GM12878 (cell line): ENCODE data around the gene LARGE1. TPM values are rescaled to one million over a fixed set of nuclear protein-coding genes. Genes with fewer than 3 reads are reported as not detected.

Experiments
- ATAC-seq: fragments of 200-7000 bp; cut with Tn5 transposase; 3 replicates; pipeline ENCODE4 v1.9.1; 2020; ENCODE audit warnings: mild to moderate bottlenecking, moderate library complexity
- BruUV-seq: library from RNA; stranded (reverse); fragments of 400-500 nt; replicated peaks from 2 replicates; lab custom pipeline; 2021; lab: Mats Ljungman, UMichigan
- CTCF ChIA-PET: fragments of 300-600 bp; sonication (Branson Sonifier 250); formaldehyde crosslinking; extraction: SDS; loops from one replicate; lab custom pipeline; 2021; ENCODE audit warnings: inconsistent platforms; lab: Yijun Ruan, JAX
- POLR2A ChIA-PET: fragments of 350-600 bp; formaldehyde crosslinking; extraction: SDS; loops from one replicate; lab custom pipeline; 2021; ENCODE audit warnings: inconsistent platforms; lab: Charles Lee
- RAD21 ChIA-PET: fragments of 300-600 bp; sonication (Branson Sonifier 250); formaldehyde crosslinking; loops from one replicate; lab custom pipeline; 2023; ENCODE audit warnings: antibody characterized with exemption; ENCODE audit not compliant: unreplicated experiment; lab: Charles Lee
- SMC1A ChIA-PET: fragments of 300-600 bp; sonication (Branson Sonifier 250); formaldehyde crosslinking; loops from one replicate; lab custom pipeline; 2023; ENCODE audit not compliant: unreplicated experiment, uncharacterized antibody; lab: Charles Lee
- DNase-seq: peaks from one replicate; pipeline ENCODE4 v3.0.0-alpha.2; 2011; ENCODE audit warnings: low read depth, low spot score
- FAIRE-seq: peaks from 3 replicates; lab custom pipeline; 2011; peaks lifted over from hg19 to GRCh38; lab: Jason Lieb, UNC
- H2AFZ ChIP-seq: 2 replicates; pipeline ENCODE4 v1.6.0; 2011; ENCODE audit warnings: low read depth, low read length, control low read depth; ENCODE audit not compliant: control insufficient read depth
- H3K27ac ChIP-seq: 2 replicates; pipeline ENCODE4 v1.5.1; 2011; ENCODE audit warnings: control low read depth; ENCODE audit not compliant: control insufficient read depth, insufficient read depth
- H3K27me3 ChIP-seq, 2 experiments: replicated peaks in 1 of 2; 2 replicates each; pipeline versions ENCODE4 v1.6.0 to v1.6.1; 2011; ENCODE audit warnings: low read length in 1 of 2; ENCODE audit not compliant: control insufficient read depth in 2 of 2, insufficient read depth in 2 of 2
- H3K36me3 ChIP-seq, 2 experiments: 2 replicates each; pipeline ENCODE4 v1.5.1; 2011; ENCODE audit warnings: low read length in 1 of 2; ENCODE audit not compliant: control insufficient read depth in 2 of 2, insufficient read depth in 2 of 2
- H3K4me1 ChIP-seq: 2 replicates; pipeline ENCODE4 v1.6.1; 2011; ENCODE audit warnings: mild to moderate bottlenecking, low read length, moderate library complexity, mixed read lengths; ENCODE audit not compliant: control insufficient read depth, insufficient read depth
- H3K4me2 ChIP-seq: 2 replicates; pipeline ENCODE4 v1.6.0; 2011; ENCODE audit warnings: control low read depth; ENCODE audit not compliant: control insufficient read depth, insufficient read depth
- H3K4me3 ChIP-seq: fragments of 200-600 bp; sonication (generic); 2 replicates; pipeline ENCODE4 v1.5.1; 2016
- H3K79me2 ChIP-seq: 2 replicates; pipeline ENCODE4 v1.6.0; 2011; ENCODE audit warnings: low read length; ENCODE audit not compliant: control insufficient read depth, insufficient read depth
- H3K9ac ChIP-seq: 2 replicates; pipeline ENCODE4 v1.8.0; 2011; ENCODE audit warnings: low read length, control low read depth, mixed read lengths; ENCODE audit not compliant: control insufficient read depth, insufficient read depth
- H3K9me3 ChIP-seq: replicated peaks from 3 replicates; pipeline ENCODE4 v1.5.1; 2011; ENCODE audit warnings: mild to moderate bottlenecking, low read length; ENCODE audit not compliant: control insufficient read depth, insufficient read depth
- H4K20me1 ChIP-seq: 2 replicates; pipeline ENCODE4 v1.6.0; 2011; ENCODE audit not compliant: control insufficient read depth, insufficient read depth
- JUND ChIP-seq: IDR thresholded peaks from 2 replicates; pipeline ENCODE4 v1.6.1; 2012; ENCODE audit warnings: low read depth, mild to moderate bottlenecking, low read length, improper control_type of control experiment, moderate library complexity
- YBX1 ChIP-seq: fragments of 450-650 bp; IDR thresholded peaks from 2 replicates; pipeline ENCODE4 v1.6.1; 2016; ENCODE audit warnings: antibody characterized with exemption
- WGBS: methylation state at CpG from one replicate; pipeline ENCODE4 v1.1.6; 2016; ENCODE audit warnings: low lambda C conversion rate; ENCODE audit not compliant: insufficient replicate concordance, insufficient coverage; ENCODE audit errors: missing lambda C conversion rate; 5-methylcytosine and 5-hydroxymethylcytosine counted together
- in situ Hi-C: fragments of 300-500 bp; cut with MboI; formaldehyde crosslinking; loops from 9 replicates; pipeline ENCODE4 v1.14.3; 2018; ENCODE audit warnings: mixed read lengths
- intact Hi-C: fragments of 100-400 bp; cut with micrococcal nuclease; formaldehyde crosslinking; loops from one replicate; pipeline ENCODE4 v1.14.2; 2022; ENCODE audit not compliant: unreplicated experiment
- polyA plus RNA-seq, 11 experiments: library from polyadenylated mRNA; depleted of rRNA in 4 of 11; unstranded in 6 of 11; stranded (reverse) in 5 of 11; fragments of >200 nt; fragmentation: Nextera tagmentation in 4 of 11; fragmentation: Illumina TruSeq in 1 of 11; extraction: Ambion mirVana in 4 of 11; extraction: Trizol in 1 of 11; gene quantifications; 1 replicate in 1 of 11; 2 replicates in 10 of 11; pipeline versions ENCODE4 v1.2.1 to v1.2.3, GENCODE V29; 2011 to 2016; ENCODE audit warnings: inconsistent platforms in 2 of 11, missing spikeins in 2 of 11, low read depth in 1 of 11
- total RNA-seq, 4 experiments: library from RNA; depleted of rRNA in 3 of 4; stranded (reverse); fragments of >200 nt in 3 of 4; fragmentation: Illumina TruSeq in 1 of 4; extraction: Trizol in 1 of 4; gene quantifications; 2 replicates each; pipeline versions ENCODE4 v1.2.1 to v1.2.3, GENCODE V29; 2013 to 2021
- TF ChIP-seq, protein P1 (sequence below): fragments of 450-650 bp; IDR thresholded peaks from 2 replicates; pipeline ENCODE4 v1.6.1; 2016; ENCODE audit warnings: mild to moderate bottlenecking, moderate library complexity, borderline replicate concordance
- TF ChIP-seq, protein P2 (sequence below): fragments of 450-650 bp; IDR thresholded peaks from 2 replicates; pipeline ENCODE4 v1.6.1; 2017; ENCODE audit warnings: mild to moderate bottlenecking, moderate library complexity
- TF ChIP-seq, protein P3 (sequence below): fragments of 450-650 bp; IDR thresholded peaks from 2 replicates; pipeline ENCODE4 v1.6.1; 2018; ENCODE audit warnings: mild to moderate bottlenecking, low read depth, moderate library complexity; ENCODE audit not compliant: partially characterized antibody
- TF ChIP-seq, protein P4 (sequence below): IDR thresholded peaks from 2 replicates; pipeline ENCODE4 v1.6.1; 2011; ENCODE audit warnings: borderline replicate concordance, low read depth, mild to moderate bottlenecking, moderate library complexity, low read length; ENCODE audit not compliant: insufficient read depth, poor library complexity, severe bottlenecking
- TF ChIP-seq, protein P5 (sequence below): fragments of 450-650 bp; IDR thresholded peaks from 2 replicates; pipeline ENCODE4 v1.6.1; 2017; ENCODE audit warnings: borderline replicate concordance

LARGE1 gene
- total and polyA plus RNA-seq, 10 of the 15 experiments (the other 5 are each of a cell fraction or from before 2014, with no cell fraction given) = 3.2 to 41.4 (median 17.3) TPM

DNA sequence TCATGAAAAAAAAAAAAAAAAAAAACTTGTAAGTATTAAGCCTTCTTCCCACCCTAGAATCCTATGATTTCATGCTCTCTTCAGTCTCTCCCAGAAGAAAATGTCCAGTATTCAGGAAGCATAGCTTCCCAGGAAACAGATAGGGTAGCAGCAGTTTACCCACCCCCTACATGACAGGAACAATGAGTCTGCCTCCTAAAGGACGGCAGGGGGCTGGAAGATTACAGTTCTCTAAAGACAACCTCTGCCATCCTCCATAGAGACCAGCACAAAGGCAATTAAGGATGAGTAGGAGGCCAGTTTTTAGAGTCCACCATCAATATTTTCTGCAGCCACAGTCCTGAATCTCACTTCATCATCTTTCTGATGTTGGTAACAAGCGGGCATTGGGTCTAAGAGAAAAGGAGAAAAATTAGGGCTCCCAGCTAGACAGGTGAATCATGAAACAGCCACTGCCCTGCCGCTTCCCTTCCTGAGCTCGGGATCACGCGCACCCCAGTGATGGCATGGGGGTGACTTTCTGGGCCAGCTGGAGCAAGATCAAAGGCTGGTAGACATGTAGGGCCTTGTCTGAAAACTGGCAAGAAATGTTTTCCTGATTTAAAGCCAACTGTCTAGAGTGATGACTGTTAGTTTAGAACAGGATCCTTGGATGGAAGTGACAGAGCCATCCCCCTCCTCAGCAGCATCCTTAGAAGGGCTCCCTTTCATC, 322.8 kb downstream of the LARGE1 start:
- in situ Hi-C loops = no loop called here
- no peak for FAIRE-seq
- TF ChIP-seq, protein P1, sequence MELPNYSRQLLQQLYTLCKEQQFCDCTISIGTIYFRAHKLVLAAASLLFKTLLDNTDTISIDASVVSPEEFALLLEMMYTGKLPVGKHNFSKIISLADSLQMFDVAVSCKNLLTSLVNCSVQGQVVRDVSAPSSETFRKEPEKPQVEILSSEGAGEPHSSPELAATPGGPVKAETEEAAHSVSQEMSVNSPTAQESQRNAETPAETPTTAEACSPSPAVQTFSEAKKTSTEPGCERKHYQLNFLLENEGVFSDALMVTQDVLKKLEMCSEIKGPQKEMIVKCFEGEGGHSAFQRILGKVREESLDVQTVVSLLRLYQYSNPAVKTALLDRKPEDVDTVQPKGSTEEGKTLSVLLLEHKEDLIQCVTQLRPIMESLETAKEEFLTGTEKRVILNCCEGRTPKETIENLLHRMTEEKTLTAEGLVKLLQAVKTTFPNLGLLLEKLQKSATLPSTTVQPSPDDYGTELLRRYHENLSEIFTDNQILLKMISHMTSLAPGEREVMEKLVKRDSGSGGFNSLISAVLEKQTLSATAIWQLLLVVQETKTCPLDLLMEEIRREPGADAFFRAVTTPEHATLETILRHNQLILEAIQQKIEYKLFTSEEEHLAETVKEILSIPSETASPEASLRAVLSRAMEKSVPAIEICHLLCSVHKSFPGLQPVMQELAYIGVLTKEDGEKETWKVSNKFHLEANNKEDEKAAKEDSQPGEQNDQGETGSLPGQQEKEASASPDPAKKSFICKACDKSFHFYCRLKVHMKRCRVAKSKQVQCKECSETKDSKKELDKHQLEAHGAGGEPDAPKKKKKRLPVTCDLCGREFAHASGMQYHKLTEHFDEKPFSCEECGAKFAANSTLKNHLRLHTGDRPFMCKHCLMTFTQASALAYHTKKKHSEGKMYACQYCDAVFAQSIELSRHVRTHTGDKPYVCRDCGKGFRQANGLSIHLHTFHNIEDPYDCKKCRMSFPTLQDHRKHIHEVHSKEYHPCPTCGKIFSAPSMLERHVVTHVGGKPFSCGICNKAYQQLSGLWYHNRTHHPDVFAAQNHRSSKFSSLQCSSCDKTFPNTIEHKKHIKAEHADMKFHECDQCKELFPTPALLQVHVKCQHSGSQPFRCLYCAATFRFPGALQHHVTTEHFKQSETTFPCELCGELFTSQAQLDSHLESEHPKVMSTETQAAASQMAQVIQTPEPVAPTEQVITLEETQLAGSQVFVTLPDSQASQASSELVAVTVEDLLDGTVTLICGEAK = no peak
- TF ChIP-seq, protein P2, sequence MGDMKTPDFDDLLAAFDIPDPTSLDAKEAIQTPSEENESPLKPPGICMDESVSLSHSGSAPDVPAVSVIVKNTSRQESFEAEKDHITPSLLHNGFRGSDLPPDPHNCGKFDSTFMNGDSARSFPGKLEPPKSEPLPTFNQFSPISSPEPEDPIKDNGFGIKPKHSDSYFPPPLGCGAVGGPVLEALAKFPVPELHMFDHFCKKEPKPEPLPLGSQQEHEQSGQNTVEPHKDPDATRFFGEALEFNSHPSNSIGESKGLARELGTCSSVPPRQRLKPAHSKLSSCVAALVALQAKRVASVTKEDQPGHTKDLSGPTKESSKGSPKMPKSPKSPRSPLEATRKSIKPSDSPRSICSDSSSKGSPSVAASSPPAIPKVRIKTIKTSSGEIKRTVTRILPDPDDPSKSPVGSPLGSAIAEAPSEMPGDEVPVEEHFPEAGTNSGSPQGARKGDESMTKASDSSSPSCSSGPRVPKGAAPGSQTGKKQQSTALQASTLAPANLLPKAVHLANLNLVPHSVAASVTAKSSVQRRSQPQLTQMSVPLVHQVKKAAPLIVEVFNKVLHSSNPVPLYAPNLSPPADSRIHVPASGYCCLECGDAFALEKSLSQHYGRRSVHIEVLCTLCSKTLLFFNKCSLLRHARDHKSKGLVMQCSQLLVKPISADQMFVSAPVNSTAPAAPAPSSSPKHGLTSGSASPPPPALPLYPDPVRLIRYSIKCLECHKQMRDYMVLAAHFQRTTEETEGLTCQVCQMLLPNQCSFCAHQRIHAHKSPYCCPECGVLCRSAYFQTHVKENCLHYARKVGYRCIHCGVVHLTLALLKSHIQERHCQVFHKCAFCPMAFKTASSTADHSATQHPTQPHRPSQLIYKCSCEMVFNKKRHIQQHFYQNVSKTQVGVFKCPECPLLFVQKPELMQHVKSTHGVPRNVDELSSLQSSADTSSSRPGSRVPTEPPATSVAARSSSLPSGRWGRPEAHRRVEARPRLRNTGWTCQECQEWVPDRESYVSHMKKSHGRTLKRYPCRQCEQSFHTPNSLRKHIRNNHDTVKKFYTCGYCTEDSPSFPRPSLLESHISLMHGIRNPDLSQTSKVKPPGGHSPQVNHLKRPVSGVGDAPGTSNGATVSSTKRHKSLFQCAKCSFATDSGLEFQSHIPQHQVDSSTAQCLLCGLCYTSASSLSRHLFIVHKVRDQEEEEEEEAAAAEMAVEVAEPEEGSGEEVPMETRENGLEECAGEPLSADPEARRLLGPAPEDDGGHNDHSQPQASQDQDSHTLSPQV = no peak
- TF ChIP-seq, protein P3, sequence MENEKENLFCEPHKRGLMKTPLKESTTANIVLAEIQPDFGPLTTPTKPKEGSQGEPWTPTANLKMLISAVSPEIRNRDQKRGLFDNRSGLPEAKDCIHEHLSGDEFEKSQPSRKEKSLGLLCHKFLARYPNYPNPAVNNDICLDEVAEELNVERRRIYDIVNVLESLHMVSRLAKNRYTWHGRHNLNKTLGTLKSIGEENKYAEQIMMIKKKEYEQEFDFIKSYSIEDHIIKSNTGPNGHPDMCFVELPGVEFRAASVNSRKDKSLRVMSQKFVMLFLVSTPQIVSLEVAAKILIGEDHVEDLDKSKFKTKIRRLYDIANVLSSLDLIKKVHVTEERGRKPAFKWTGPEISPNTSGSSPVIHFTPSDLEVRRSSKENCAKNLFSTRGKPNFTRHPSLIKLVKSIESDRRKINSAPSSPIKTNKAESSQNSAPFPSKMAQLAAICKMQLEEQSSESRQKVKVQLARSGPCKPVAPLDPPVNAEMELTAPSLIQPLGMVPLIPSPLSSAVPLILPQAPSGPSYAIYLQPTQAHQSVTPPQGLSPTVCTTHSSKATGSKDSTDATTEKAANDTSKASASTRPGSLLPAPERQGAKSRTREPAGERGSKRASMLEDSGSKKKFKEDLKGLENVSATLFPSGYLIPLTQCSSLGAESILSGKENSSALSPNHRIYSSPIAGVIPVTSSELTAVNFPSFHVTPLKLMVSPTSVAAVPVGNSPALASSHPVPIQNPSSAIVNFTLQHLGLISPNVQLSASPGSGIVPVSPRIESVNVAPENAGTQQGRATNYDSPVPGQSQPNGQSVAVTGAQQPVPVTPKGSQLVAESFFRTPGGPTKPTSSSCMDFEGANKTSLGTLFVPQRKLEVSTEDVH = no peak
- TF ChIP-seq YBX1 (no peak), JUND (no peak)
- TF ChIP-seq, protein P4, sequence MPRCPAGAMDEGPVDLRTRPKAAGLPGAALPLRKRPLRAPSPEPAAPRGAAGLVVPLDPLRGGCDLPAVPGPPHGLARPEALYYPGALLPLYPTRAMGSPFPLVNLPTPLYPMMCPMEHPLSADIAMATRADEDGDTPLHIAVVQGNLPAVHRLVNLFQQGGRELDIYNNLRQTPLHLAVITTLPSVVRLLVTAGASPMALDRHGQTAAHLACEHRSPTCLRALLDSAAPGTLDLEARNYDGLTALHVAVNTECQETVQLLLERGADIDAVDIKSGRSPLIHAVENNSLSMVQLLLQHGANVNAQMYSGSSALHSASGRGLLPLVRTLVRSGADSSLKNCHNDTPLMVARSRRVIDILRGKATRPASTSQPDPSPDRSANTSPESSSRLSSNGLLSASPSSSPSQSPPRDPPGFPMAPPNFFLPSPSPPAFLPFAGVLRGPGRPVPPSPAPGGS = no peak
- TF ChIP-seq, protein P5, sequence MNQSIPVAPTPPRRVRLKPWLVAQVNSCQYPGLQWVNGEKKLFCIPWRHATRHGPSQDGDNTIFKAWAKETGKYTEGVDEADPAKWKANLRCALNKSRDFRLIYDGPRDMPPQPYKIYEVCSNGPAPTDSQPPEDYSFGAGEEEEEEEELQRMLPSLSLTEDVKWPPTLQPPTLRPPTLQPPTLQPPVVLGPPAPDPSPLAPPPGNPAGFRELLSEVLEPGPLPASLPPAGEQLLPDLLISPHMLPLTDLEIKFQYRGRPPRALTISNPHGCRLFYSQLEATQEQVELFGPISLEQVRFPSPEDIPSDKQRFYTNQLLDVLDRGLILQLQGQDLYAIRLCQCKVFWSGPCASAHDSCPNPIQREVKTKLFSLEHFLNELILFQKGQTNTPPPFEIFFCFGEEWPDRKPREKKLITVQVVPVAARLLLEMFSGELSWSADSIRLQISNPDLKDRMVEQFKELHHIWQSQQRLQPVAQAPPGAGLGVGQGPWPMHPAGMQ = no peak

More for the DNA sequence above, 322.8 kb downstream of the LARGE1 start:
- SMC1A ChIA-PET = interaction anchor here (0.6 kb wide), 2 partner anchors 41 to 134 kb away, joined by 3 read pairs; no protein-coding TSS in a partner anchor
- ATAC-seq = no peak
- CTCF ChIA-PET = interaction anchor here (0.6 kb wide), 1 partner anchor 1548 kb away, joined by 3 read pairs; no protein-coding TSS in a partner anchor
- no peak for DNase-seq
- POLR2A ChIA-PET = no interaction called here
- intact Hi-C loops = no loop called here
- H3K4me1 ChIP-seq = no peaks in the 10 kb centered on the region
- H3K4me2 ChIP-seq = no peak overlapping the region
- H4K20me1 ChIP-seq = no peaks in the 10 kb centered on the region
- H3K4me3 ChIP-seq = no peak overlapping the region
- H3K9ac ChIP-seq = no peak overlapping the region
- no peaks in the 10 kb centered on the region; a peak in 2 of 4 replicates for H3K36me3 ChIP-seq
- no peaks in the 10 kb centered on the region for H3K9me3 ChIP-seq
- BruUV-seq = no TSS peak
- H3K79me2 ChIP-seq = no peaks in the 10 kb centered on the region
- RAD21 ChIA-PET = no interaction called here
- WGBS = 90% methylated on average over 6 of the region's 6 CpGs
- no peak overlapping the region for H2AFZ ChIP-seq
- H3K27me3 ChIP-seq = no peaks in the 10 kb centered on the region
- H3K27ac ChIP-seq = no peak overlapping the region
